MM.1S (cell line): ENCODE results near the gene PRKAG2.

Source experiments
- CTCF ChIP-seq: fragments of 300-600 bp; sonication (generic); IDR thresholded peaks from 2 replicates; pipeline ENCODE4 v1.5.1; 2016; ENCODE audit warnings: antibody characterized with exemption, low read length, mixed read lengths
- EZH2 ChIP-seq: fragments of 300-600 bp; sonication (generic); optimal IDR thresholded peaks from 2 replicates; pipeline ENCODE3; 2017; ENCODE audit warnings: low read depth, mild to moderate bottlenecking, antibody characterized with exemption, low read length, mixed read lengths
- EZH2phosphoT487 ChIP-seq: fragments of 300-600 bp; sonication (generic); IDR thresholded peaks from 2 replicates; pipeline ENCODE4 v1.6.1; 2018; ENCODE audit warnings: antibody characterized with exemption, low read length

- TF ChIP-seq EZH2, result no peak
- no peak for TF ChIP-seq CTCF
- no peak for TF ChIP-seq EZH2phosphoT487
These were observed 174.0 kb downstream of the PRKAG2 start for GRCh38 chr7:151702961-151703360.
